ENCODE data around the gene ELF1.
A peak's percentile ranks its signal among the peaks of the same experiment; 100 is the strongest.
"Not testable (repeated sequence)": the region's sequence is repeated elsewhere in the genome, so short reads cannot be mapped to it uniquely, and the experiment has no call there.

Gene ELF1

DNA sequence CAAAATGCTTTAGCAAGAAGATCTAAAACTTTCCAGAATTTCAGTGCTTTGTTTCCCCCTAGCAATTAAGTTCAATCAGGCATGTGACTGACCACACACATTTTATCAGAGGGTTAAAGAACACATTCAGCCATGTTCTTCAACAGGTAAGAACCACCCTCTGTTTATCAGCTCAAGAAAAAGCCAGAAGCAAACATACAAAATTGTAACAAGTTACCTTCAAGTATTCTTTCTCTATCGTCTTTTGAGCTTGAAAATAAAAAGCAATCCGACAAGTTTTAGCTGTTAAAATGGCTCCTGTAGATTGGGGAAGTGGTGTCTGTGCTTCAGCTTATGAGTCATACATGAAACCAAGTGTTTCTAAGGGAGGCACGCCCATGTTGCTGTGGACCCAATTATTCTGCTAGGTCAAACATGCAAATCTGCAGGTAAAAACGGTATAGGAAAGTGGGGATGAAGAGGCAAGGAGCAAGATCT, at the start of gene ELF1:
Gene ELF1 (minus strand): TSS at position 306 of the 477 bp plus-strand sequence. CDS start 37,262 bp downstream, outside the sequence.
- peak; percentile 3 for DNase-seq

DNA sequence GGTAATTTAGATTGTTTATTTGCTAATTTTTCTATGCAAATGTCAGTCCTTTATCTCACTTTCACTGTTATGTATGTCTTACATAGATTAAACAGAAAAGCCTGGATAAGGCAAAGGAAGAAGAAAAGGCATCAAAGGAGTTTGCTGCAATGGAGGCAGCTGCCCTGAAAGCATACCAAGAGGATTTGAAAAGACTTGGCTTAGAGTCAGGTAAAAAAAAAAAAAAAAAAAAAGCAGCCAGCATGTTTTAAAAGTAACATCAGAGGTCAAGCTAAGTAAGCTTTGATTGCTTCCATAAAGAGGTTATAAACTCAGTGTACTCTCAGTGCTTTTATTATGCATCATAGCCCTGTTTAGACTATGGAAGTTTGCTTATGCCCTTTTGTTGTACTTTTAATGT, 46.0 kb upstream of the ELF1 start:
- no peak for DNase-seq

DNA sequence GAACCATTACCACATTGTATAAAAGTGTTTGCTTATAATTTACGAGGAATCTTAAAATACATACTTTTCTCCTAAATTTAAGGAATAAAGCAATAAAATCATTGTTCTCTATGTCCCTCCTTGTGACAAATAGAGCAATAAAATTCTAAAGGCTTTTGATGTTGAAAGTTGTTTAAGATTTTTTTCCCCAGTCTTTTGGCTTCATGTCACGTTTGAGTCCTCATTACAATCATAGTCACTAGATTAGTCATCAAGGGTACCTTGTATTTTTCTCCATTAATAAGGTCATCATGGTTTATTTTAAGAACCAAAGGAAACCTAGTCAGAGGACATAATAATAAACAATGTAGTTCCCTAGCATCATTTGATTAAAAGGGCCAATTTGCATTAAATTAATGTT, 45.4 kb upstream of the ELF1 start:
- DNase-seq: no peak

DNA sequence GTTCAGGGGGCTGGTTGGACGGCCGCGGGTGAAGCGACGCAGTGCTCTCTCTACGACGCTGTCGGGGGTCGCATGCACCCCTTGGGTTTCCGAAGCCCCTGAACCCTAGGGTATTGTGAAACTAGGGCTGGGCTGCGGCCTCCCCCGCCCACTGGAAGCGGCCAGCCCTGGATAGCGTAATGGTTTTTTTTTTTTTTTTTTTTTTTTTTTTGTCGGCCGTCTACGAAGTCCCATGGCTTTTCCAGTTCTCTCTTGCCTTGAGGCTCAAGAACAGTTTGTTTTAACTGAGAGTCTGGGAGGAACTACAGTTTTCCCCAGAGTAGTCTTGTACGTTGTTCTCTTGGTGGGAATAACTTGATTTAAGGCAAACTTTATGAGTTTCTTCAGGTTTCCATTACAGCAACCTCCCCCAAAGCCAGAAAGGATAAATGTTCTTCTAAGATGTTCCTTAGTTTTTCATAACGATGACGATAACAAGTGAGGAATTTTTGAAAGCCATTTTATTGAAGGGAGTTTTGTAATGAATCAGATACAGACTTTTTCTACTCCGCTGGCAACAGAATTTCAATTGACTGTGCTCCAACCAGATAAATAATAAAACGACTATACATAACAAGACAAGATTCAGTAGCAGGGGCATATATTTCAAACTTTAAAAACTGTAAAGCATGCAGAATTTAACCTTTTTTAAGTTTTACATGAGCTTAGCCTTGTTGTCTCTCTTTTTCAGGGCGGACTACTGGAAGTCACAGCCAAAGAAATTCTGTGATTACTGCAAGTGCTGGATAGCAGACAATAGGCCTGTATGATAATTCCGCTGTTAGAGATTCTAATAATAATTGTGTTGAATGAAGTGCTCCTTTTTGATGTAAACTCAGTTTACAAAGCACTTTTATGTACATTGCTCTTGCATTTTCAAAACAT, 43.1 kb upstream of the ELF1 start:
- no peak for DNase-seq

DNA sequence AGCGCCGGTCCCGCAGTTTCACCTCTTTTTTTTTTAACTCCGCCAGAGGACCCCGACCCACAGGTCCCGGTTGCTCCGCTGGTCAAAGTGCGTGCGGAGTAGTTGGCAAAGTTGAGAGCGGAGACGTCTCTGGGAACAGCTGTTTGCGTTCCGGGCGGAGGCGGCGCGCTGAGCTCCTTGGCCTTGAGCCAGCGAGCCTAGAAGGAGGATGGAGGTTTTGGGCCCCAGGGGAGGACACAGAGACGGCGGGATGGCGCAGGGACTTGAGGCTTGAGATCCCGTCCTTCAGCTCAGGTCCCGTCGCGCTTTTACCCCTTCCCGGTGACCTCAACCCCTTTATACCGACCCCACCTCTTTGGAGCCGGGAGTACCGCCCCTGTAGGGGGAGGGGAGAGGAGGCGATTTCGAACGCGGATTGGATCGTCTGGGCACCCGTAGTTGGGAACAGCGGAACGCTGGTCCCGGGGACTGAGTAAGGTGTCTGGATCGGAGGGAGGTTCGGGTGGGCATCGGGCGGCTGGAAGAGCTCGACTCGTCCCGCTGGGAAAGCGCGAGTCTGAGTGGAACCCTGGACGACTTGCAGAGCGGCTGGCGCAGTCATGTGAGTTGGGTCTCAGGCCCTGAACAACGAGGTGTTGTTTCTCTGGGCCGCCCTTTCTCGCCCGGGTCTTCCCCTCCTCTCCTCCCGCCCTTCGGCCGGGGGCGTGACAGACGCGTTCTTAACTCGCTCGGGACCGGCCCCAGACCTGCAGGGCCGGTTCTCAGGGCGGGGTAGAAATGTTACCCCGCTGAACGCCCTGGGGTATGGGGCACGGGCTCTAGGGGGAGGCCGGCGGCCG, 42.2 kb upstream of the ELF1 start, which contains the start of gene WBP4:
Gene WBP4 (plus strand): TSS at position 435 of the 839 bp plus-strand sequence. CDS start 165 bp downstream, at position 600.
- peak; percentile 49 for DNase-seq

DNA sequence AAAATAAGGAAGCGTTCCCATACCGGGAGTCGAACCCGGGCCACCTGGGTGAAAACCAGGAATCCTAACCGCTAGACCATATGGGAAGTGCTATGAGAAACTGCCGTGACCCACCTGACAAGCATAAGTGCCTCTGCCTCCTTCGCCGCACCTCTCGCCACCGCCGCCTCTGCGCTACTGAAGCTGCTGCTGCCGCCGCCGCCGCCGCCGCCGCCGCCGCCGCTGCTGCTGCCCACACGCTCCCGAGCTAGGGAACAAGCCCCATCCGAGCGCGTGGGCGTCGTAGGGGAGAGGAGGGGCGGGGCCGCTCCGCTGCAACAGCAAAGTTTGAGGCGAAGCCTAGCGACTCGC, 41.6 kb upstream of the ELF1 start:
- no peak for DNase-seq

DNA sequence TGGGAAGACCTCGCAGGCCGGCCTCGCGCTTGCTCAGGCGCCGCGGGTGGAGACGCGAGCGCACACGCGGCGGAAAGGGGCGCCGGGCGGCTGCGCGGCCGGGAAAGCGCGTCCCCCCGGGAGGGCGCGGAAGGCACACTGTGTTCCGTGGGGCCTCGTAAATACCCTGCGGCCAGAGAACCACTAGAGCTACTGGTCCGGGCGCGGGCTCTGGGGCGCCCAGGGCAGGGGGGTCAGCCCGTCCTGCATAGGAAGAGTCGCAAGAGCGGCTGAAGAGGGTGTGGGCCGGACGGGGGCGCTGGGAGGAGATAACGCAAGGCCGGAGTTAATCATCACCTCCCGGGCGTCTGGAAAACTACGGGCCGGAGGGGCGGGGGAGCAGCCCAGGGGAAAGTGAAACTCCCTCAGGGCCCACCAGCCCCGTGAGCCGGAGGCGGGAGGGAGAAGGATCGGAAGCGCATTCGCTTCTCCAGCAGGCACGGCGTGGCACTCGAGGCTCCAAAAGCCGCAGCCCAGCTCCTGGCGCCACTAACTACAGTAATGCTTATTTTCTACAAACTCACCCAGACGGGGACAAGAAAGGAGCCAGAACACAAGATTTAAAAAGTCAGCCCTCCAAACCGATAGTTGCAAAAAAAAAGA, 41.1 kb upstream of the ELF1 start:
- peak; percentile 30 for DNase-seq

DNA sequence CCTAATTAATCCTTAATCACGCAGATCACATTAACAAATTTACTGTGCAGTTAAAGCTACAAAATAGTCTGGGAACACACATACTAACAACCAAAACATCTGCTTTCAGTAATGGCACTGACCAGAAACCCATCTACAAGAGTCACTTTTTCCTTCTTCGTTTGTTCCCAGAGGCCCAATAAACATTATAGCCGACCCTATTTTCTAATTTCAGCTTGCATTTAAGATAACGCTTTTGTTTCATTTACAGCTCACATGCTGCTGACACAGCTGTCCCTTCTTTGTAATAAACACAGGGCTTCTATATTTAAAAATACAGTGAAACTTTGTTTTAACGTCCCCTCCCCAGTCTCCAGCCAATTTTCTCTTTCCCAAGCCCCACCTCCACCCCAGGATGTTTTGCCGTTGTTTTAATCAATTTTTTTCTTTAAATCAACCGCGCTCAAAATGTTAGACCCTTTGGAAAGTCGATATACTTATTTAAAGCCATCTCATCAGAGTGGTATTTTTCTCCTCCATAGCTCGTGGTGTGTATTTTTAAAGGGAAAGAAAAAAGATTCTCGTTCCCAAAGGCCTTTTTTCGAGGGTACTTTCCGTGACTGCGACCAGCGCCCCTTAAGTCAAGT, 40.5 kb upstream of the ELF1 start:
- DNase-seq: no peak

DNA sequence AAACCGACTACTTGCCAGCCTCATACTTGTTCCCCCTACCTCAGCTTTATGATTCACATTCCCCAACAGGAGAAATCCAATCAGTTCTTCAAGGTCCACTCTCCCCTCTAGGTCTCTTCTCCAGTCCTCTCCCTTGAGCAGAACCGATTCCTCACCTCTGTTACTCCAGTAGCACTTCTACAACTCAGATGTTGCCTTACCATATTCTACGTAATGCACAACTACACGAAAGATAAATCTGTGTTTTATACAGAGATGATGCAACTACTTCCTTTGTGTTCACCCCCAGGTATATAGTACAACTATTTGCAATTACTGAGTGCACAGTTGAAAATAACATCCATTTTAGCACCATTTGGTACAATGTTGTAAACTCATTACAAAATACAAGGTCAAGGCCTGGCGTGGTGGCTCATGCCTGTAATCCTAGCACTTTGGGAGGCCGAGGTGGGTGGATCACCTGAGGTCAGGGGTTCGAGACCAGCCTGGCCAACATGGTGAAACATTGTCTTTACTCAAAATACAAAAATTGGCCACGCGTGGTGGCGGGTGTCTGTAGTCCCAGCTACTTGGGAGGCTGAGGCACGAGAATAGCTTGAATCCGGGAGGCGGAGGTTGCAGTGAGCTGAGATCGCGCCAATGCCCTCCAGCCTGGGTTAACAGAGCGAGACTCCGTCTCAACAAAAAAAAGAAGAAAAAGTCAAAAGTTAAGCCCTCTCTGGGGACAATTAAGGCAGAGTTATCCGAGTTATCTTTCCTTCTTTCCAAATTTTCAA, 39.4 kb upstream of the ELF1 start:
- no peak for DNase-seq

DNA sequence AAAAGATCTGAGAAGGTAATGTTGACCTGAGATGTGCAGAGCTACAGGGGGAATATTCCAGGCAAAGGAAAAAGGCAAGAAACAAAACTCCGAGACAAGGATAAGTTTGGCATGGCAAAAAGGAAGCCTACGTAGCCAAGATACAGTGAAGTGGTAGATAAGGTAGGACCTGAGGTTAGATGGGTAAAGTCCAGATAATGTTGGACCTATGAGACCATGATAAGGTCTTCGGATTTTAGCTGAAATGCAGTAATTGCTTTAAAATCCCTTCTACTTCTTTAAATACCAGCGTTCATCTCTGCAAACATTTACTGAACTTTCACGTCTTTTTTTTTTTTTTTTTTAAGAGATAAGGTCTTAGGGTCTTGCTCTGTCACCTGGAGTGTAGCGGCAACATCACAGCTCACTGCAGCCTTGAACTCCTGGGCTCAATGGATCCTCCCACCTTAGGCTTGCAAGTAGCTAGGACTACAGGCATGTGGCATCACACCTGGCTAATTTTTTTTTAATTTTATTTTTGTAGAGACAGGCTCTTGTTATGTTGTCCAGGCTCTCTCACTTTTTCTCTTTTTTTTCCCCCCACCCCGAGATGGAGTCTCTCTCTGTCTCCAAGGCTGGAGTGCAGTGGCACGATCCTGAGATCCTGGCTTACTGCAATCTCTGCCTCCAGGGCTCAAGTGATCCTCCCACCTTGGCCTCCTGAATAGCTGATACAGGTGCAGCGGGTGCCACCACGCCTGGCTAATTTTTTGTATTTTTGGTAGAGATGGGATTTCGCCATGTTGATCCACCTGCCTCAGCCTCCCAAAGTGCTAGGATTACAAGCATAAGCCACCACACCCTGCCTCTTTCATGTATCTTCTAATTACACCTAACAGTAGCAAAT, 38.0 kb upstream of the ELF1 start:
- DNase-seq: no peak

DNA sequence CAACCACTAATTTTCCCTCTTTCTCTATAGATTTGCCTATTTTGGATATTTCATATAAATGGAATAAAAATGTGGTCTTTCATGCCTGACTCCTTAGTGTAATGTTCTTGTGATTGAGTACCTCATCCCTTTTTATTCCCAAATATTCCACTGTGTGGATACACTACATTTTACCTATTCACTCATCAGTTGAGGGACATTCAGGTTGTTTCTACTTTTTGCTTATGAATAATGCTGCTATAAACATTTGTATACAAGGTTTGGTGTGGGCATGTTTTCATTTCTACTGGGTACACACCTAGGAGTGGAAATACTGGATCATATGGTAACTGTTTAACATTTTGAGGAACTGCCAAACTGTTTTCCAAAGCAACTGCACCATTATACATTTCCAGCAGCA, 37.1 kb upstream of the ELF1 start:
- DNase-seq: no peak

DNA sequence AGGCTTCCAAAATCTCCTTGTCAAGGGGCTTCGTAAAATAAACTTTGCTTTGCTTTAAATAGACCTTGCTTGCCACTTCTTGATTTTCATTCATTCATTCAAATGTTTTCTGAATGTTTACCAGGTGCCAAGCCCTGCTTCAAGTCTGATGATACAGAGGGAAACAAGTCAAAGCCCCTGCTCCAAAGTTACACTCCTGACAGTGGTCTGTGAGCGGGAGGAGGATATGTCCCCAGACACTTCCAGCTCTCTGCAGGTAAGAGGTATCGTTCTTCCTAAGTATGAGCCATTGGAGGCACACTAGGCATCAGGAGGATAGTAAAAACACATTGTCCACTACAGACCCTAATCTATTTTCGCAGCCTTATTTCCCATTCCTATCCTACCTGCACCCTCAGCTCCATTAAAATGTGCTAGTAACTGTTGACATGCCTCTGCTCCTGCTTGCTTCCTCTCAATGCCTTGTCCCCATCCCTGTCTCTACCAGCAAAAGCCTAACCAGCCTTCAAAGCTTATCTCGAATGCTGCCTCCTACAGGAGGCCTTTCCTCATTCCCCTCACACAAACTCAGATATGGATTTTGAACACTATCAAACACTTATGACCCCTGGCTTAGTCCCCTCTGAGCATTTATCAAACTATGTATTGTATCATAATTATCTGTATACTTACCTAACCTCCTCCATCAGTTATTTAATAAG, 36.0 kb upstream of the ELF1 start:
- DNase-seq: no peak

DNA sequence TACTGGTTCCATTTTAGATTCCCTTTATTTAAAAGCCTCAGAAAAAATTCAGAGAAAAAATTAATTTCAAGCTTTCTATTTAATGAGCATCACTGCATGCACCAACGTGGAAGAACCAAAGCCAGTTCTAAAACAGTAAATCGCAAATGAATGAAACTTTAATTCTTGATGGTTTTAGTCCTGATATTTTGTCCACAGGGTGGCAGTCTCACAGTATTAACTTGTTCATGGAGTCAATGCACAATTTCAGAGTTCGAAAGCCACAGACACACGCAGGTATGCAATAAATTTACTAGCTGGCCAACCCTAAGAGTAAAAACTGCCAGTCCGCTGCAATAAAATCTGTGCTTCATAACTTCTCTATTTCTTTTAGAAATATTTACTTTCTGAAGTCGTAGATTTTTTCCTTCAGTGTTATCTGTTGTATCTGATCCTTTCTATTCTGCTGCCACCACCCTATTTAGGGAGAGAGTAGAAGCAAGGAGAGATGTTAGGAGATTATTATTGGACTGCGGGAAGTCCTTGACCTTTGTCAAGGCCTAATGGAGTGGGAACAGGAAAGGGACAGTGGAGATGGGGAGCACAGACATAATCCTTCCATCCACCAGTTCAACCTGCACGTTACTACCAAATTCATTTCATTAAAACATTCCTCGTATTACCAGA, 35.2 kb upstream of the ELF1 start:
- DNase-seq: no peak

DNA sequence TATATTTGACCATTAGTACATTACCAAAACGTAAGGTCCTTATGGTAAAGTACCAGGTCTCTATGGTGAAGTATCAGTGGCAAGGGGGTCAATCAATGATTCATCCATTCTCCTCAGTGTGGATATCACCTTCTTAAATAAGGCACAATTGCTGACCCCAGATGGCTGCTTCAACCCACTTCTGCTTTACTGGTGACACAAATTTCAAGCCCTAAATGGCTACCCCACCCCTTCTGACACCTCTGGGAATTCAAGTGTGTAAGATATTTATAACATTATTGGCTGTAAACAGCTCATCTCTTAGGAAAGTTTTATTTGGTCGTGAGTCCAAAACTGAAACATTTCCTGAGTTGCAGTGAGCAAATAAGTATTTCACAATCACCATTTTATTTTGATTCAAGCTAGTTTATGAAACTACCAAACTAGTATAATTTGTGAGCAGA, 34.3 kb upstream of the ELF1 start:
- DNase-seq: no peak

DNA sequence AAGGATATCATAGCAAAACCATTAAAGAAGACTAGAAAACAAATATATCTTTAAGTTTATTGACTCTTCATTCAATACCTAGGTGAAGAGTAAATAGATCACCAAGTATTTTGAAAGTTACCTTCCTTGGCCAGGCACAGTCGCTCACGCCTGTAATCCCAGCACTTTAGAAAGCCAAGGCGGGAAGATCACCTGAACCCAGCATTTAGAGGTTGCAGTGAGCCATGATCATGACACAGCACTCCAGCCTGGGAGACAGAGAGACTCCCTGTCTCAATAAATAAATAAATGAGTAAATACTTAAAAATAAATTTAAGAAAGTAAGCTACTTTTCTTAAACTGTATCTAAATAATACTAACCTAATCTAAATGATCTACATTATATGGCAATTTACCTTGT, 33.3 kb upstream of the ELF1 start:
- no peak for DNase-seq

DNA sequence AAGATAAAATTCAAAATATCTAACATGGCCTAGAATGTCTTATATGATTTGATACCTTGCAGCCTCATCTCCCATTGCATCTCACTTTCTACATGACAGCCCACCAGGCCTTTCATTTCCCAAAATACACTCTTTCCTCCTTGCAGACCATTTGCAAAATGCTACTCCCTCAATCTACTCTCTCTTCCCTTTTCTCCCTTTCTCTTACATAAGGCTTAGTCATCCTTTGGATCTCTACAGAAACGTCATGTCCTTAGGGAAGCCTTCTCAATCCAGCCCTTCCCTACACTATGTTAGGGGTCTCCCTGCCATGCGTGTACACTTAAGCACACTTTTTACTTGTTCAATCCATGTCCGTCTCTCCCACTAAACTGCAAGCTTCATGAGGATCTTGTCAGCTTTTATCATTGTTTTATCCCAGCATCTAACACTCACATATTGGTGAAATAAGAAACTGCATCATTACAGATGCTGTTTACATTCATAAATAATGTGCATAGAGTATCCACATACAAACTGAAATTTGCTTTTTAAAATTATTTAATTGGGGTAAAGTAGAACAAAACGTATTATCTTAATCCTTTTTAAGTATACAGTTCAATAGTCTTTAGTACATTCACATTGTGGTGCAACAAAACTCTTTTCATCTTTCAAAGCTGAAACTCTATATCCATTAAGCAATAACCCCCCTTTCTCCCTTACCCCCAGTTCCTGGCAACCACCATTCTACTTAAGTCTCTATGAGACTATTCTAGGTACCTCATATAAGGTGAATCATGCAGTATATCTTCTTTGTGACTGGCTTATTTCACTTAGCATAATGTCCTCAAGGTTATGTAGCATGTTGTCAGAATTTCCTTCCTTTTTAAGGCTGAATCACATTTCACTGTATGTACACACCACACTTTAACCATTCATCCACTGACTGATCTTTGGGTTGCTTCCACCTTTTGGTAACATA, 30.6 kb upstream of the ELF1 start:
- DNase-seq: no peak

DNA sequence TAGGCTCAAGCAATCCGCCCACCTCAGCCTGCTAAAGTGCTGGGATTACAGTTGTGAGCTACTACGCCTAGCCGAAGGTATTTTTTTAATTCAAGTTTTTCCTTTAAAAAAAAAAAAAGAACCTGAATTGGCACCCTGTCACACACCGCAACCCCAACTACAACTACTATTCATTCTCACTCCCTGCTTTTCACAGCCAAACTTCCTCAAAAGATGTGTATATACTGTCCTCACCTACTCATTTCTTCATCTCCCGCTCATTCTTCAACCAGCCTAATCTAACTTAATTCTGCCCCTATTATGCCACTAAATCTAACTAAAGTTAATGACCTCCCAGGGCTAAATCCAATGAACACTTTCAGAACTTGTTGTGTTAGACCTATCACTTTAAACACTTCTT, 29.5 kb upstream of the ELF1 start:
- no peak for DNase-seq

DNA sequence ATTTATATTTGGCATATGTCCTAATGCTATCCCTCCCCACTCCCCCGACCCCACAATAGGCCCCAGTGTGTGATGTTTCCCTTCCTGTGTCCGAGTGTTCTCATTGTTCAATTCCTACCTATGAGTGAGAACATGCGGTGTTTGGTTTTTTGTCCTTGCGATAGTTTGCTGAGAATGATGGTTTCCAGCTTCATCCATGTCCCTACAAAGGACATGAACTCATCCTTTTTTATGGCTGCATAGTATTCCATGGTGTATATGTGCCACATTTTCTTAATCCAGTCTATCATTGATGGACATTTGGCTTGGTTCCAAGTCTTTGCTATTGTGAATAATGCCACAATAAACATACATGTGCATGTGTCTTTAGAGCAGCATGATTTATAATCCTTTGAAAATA, 23.3 kb upstream of the ELF1 start:
- not testable (repeated sequence) for DNase-seq

All from NCI-H1436 treated with DMSO at 0.1 percent for 48 hours (cell line).